Panc1 (cell line): ENCODE data around the gene PPP1R18. TPM values are rescaled to one million over a fixed set of nuclear protein-coding genes. Genes with fewer than 3 reads are reported as not detected.
A peak's percentile ranks its signal among the peaks of the same experiment; 100 is the strongest.
"Not testable (repeated sequence)": the region's sequence is repeated elsewhere in the genome, so short reads cannot be mapped to it uniquely, and the experiment has no call there.

ENCODE experiments used
- ATAC-seq: fragments of 200-7000 bp; cut with Tn5 transposase; 2 replicates; pipeline ENCODE4 v1.9.1; 2020; ENCODE audit warnings: mild to moderate bottlenecking, moderate library complexity
- BruUV-seq: library from RNA; stranded (reverse); fragments of 400-500 nt; replicated peaks from 2 replicates; lab custom pipeline; 2021; lab: Mats Ljungman, UMichigan
- CTCF ChIA-PET: fragments of 300-600 bp; sonication (Branson Sonifier 250); formaldehyde crosslinking; loops from one replicate; lab custom pipeline; 2022; ENCODE audit warnings: antibody characterized with exemption; lab: Charles Lee
- POLR2A ChIA-PET: fragments of 300-600 bp; sonication (Branson Sonifier 250); formaldehyde crosslinking; loops from one replicate; lab custom pipeline; 2022; ENCODE audit warnings: antibody characterized with exemption; lab: Charles Lee
- DNase-seq: peaks from one replicate; pipeline ENCODE4 v3.0.0-alpha.2; 2010; ENCODE audit warnings: low read depth, low spot score
- H3K27ac ChIP-seq: 2 replicates; pipeline ENCODE4 v1.5.1; 2011; ENCODE audit warnings: mild to moderate bottlenecking, low read length, inconsistent platforms
- H3K27me3 ChIP-seq: fragments of 200-500 bp; sonication (Bioruptor generic); 2 replicates; pipeline ENCODE4 v1.6.0; 2014; ENCODE audit warnings: low read length, inconsistent platforms; ENCODE audit not compliant: control insufficient read depth, insufficient read depth
- H3K36me3 ChIP-seq: fragments of 200-500 bp; sonication (Bioruptor generic); 2 replicates; pipeline ENCODE4 v1.5.1; 2014; ENCODE audit warnings: inconsistent platforms, mild to moderate bottlenecking, low read length, moderate library complexity; ENCODE audit not compliant: control insufficient read depth, insufficient read depth
- H3K4me1 ChIP-seq: 2 replicates; pipeline ENCODE4 v1.5.1; 2011; ENCODE audit warnings: inconsistent platforms, mild to moderate bottlenecking, low read length, moderate library complexity; ENCODE audit not compliant: control insufficient read depth, insufficient read depth
- H3K4me3 ChIP-seq, 2 experiments: 2 replicates each; pipeline ENCODE4 v1.5.1; 2011 to 2012; ENCODE audit warnings: low read depth in 2 of 2, low read length in 2 of 2, mild to moderate bottlenecking in 2 of 2, inconsistent platforms in 1 of 2, moderate library complexity in 1 of 2
- H3K9me3 ChIP-seq: fragments of 200-500 bp; sonication (Bioruptor generic); 2 replicates; pipeline ENCODE4 v1.5.1; 2014; ENCODE audit warnings: low read depth, mild to moderate bottlenecking, inconsistent platforms, low read length, moderate library complexity; ENCODE audit not compliant: control insufficient read depth, insufficient read depth
- POLR2AphosphoS5 ChIP-seq: IDR thresholded peaks from 2 replicates; pipeline ENCODE4 v1.6.1; 2012; ENCODE audit warnings: mild to moderate bottlenecking, low read depth, low read length, moderate library complexity
- SIN3A ChIP-seq: IDR thresholded peaks from 2 replicates; pipeline ENCODE4 v1.6.1; 2012; ENCODE audit warnings: low read depth, mild to moderate bottlenecking, low read length, moderate library complexity, borderline replicate concordance; ENCODE audit not compliant: insufficient read depth
- TCF7L2 ChIP-seq: IDR thresholded peaks from 2 replicates; pipeline ENCODE4 v1.6.1; 2011; ENCODE audit warnings: mild to moderate bottlenecking, low read depth, low read length, inconsistent platforms
- in situ Hi-C: cut with HindIII; loops from 2 replicates; pipeline ENCODE4 v1.10.0; 2016; ENCODE audit warnings: low sequenced_read_pairs, low pct_unique_long_range_greater_than_20kb
- intact Hi-C: fragments of 100-400 bp; cut with micrococcal nuclease; formaldehyde crosslinking; loops from one replicate; pipeline ENCODE4 v1.10.0; 2022; ENCODE audit not compliant: unreplicated experiment
- total RNA-seq: library from RNA; stranded (reverse); gene quantifications from one replicate; pipeline ENCODE4 v1.2.1, GENCODE V29; 2021; ENCODE audit not compliant: unreplicated experiment
- TF ChIP-seq, protein P1 (sequence below): fragments of 450-650 bp; IDR thresholded peaks from 2 replicates; pipeline ENCODE4 v1.5.1; 2017; ENCODE audit warnings: mild to moderate bottlenecking
- TF ChIP-seq, protein P2 (sequence below), 2 experiments: IDR thresholded peaks; 2 replicates each; pipeline ENCODE4 v1.6.1; 2011 to 2012; ENCODE audit warnings: low read depth in 2 of 2, control low read depth in 1 of 2, low read length in 1 of 2, mild to moderate bottlenecking in 1 of 2, moderate library complexity in 1 of 2; ENCODE audit not compliant: insufficient read depth in 1 of 2

Gene PPP1R18
- total RNA-seq, 1 experiment from 2014 or later: 55.3 TPM

DNA sequence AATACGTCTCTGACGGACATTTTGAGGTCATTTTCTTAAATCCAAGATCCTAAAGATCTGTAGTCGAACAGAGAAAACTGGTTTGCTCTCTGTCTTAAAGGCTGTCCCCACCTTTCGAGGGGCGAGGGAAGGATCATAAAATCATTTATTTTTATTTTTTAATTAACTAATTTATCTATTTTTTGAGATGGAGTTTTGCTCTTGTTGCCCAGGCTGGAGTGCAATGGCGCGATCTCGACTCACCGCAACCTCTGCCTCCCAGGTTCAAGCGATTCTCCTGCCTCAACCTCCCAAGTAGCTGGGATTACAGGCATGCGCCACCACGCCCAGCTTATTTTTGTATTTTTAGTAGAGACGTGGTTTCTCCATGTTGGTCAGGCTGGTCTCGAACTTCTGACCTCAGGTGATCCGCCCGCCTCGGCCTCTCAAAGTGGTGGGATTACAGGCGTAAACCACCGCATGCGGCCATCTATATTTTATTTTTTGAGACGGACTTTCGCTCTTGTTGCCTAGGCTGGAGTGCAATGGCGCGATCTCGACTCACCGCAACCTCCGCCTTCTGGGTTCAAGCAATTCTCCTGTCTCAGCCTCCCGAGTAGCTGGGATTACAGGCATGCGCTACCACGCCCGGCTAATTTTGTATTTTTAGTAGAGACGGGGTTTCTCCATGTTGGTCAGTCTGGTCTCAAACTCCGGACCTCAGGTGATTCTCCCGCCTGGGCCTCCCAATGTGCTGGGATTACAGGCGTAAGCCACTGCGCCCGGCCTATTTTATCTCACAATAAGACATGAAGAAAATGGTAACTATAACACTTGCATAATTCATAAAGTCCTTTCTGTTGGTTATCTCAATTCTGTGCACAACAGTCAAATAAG is 31.6 kb upstream of the PPP1R18 start:
- Histone ChIP-seq H3K4me3 (peak overlapping the region; percentile 69 to 84), H3K4me1 (peaks cover 20% of the 10 kb centered on the region), H3K36me3 (peaks cover 20% of the 10 kb centered on the region), H3K27ac (peak overlapping the region; percentile 97)
- ChIA-PET POLR2A (interaction anchor here (0.6 kb wide), 1 partner anchor 29 kb away, joined by 5 read pairs; no protein-coding TSS in a partner anchor), CTCF (interaction anchor here (0.6 to 0.7 kb wide), 2 partner anchors 83 to 1024 kb away, joined by 3 to 8 read pairs; no protein-coding TSS in a partner anchor)
- intact Hi-C loops, in situ Hi-C loops, ATAC-seq, H3K9me3 ChIP-seq, H3K27me3 ChIP-seq, DNase-seq: not testable (repeated sequence)
- TSS peak; percentile 15 for BruUV-seq

DNA sequence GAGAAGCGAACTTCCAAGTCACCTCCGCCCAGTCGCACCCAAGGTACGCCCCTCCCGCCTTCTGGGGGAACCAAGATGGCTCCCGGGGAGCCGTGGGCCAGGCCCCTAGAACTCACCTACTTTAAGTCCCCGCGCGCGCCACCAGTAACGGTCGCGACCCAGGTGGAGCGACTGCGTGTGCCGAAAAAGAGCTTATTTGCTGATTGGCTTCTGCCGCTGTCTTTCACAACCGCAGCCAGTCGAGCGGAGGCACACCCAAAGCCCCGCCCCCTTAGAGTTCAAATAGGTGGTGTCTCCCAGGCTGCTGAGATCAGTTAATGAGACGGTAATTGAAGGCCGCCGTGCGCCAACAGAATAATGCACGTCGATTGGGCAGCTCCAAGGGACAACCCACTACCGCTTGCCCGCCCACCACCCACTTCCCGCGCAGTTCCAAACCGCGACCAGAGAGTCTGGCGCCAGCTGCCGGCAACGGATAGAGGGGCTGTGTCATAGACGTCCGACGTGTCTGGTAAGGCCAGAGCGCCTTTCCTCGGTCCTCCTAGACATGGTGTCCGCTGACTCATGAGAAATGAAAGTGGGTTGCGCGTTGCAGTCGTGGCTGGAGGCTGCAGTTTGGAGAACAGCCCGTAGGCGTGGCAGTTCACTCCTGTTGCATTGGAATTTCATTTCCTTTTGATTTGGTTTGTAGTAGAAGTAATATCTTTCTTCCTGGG is 30.8 kb upstream of the PPP1R18 start, which contains the start of gene MDC1:
MDC1 (minus strand) TSS at position 153 of the 716 bp plus-strand sequence. CDS start 2,106 bp downstream, outside the sequence.
- intact Hi-C loops: no loop called here
- no peaks in the 10 kb centered on the region for H3K27me3 ChIP-seq
- ChIA-PET CTCF (interaction anchor here (0.6 to 0.7 kb wide), 4 partner anchors 13 to 1023 kb away, joined by 3 to 8 read pairs (median 4); no protein-coding TSS in a partner anchor), POLR2A (interaction anchor here (0.5 to 1.0 kb wide), 3 partner anchors 10 to 107 kb away, joined by 3 to 10 read pairs (median 5); no protein-coding TSS in a partner anchor)
- DNase-seq: peak; percentile 98
- peaks cover 15% of the 10 kb centered on the region for H3K4me1 ChIP-seq
- ATAC-seq: peak; percentile 88
- no peaks in the 10 kb centered on the region for H3K9me3 ChIP-seq
- peak within 1 kb of the TSS; percentile 69 to 85 for H3K4me3 ChIP-seq
- in situ Hi-C loops: no loop called here
- TF ChIP-seq SIN3A (peak; percentile 91; the same call in 1 of the 2 replicates), POLR2AphosphoS5 (peak; percentile 95), TCF7L2 (peak; percentile 75)
- TF ChIP-seq, protein P1, sequence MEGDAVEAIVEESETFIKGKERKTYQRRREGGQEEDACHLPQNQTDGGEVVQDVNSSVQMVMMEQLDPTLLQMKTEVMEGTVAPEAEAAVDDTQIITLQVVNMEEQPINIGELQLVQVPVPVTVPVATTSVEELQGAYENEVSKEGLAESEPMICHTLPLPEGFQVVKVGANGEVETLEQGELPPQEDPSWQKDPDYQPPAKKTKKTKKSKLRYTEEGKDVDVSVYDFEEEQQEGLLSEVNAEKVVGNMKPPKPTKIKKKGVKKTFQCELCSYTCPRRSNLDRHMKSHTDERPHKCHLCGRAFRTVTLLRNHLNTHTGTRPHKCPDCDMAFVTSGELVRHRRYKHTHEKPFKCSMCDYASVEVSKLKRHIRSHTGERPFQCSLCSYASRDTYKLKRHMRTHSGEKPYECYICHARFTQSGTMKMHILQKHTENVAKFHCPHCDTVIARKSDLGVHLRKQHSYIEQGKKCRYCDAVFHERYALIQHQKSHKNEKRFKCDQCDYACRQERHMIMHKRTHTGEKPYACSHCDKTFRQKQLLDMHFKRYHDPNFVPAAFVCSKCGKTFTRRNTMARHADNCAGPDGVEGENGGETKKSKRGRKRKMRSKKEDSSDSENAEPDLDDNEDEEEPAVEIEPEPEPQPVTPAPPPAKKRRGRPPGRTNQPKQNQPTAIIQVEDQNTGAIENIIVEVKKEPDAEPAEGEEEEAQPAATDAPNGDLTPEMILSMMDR: no peak
- TF ChIP-seq, protein P2, sequence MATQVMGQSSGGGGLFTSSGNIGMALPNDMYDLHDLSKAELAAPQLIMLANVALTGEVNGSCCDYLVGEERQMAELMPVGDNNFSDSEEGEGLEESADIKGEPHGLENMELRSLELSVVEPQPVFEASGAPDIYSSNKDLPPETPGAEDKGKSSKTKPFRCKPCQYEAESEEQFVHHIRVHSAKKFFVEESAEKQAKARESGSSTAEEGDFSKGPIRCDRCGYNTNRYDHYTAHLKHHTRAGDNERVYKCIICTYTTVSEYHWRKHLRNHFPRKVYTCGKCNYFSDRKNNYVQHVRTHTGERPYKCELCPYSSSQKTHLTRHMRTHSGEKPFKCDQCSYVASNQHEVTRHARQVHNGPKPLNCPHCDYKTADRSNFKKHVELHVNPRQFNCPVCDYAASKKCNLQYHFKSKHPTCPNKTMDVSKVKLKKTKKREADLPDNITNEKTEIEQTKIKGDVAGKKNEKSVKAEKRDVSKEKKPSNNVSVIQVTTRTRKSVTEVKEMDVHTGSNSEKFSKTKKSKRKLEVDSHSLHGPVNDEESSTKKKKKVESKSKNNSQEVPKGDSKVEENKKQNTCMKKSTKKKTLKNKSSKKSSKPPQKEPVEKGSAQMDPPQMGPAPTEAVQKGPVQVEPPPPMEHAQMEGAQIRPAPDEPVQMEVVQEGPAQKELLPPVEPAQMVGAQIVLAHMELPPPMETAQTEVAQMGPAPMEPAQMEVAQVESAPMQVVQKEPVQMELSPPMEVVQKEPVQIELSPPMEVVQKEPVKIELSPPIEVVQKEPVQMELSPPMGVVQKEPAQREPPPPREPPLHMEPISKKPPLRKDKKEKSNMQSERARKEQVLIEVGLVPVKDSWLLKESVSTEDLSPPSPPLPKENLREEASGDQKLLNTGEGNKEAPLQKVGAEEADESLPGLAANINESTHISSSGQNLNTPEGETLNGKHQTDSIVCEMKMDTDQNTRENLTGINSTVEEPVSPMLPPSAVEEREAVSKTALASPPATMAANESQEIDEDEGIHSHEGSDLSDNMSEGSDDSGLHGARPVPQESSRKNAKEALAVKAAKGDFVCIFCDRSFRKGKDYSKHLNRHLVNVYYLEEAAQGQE (IDR thresholded peaks at IDR 0.05; ENCODE audit: insufficient read depth in 1 of 2, low read depth in 2 of 2, low read length in 1 of 2): peak in 1 of 2 experiments; percentile 50; a peak in 1 of 4 replicates
- H3K36me3 ChIP-seq: peaks cover 16% of the 10 kb centered on the region
- BruUV-seq: no TSS peak
- H3K27ac ChIP-seq: peak within 1 kb of the TSS; percentile 100
